Parathyroid adenoma (tissue), 2 donors: Measurements from ENCODE around the gene KDM3A.

Experiments
- H2AFZ ChIP-seq: fragments of 300-600 bp; sonication (generic); one replicate; pipeline ENCODE4 v1.7.0; 2017; ENCODE audit warnings: antibody characterized with exemption, mild to moderate bottlenecking
- H3K27ac ChIP-seq: fragments of 300-600 bp; sonication (generic); one replicate; pipeline ENCODE4 v1.7.0; 2017
- H3K27me3 ChIP-seq: fragments of 300-600 bp; sonication (generic); one replicate; pipeline ENCODE4 v1.7.0; 2017; ENCODE audit warnings: low read length; ENCODE audit not compliant: control insufficient read depth, insufficient read depth
- H3K36me3 ChIP-seq: fragments of 300-600 bp; sonication (generic); one replicate; pipeline ENCODE4 v1.7.0; 2017; ENCODE audit warnings: low read length; ENCODE audit not compliant: control insufficient read depth, insufficient read depth
- H3K4me1 ChIP-seq: fragments of 300-600 bp; sonication (generic); one replicate; pipeline ENCODE4 v1.7.0; 2017; ENCODE audit warnings: control low read depth
- H3K4me2 ChIP-seq: fragments of 300-600 bp; sonication (generic); one replicate; pipeline ENCODE4 v1.7.0; 2017; ENCODE audit warnings: low read length
- H3K4me3 ChIP-seq: fragments of 300-600 bp; sonication (generic); one replicate; pipeline ENCODE4 v1.7.0; 2017; ENCODE audit warnings: low read depth, low read length
- H3K79me2 ChIP-seq: fragments of 300-600 bp; sonication (generic); one replicate; pipeline ENCODE4 v1.7.0; 2017; ENCODE audit warnings: control low read depth
- H3K9ac ChIP-seq: fragments of 300-600 bp; sonication (generic); one replicate; pipeline ENCODE4 v1.7.0; 2017; ENCODE audit warnings: mild to moderate bottlenecking
- H3K9me3 ChIP-seq: fragments of 300-600 bp; sonication (generic); one replicate; pipeline ENCODE4 v1.7.0; 2017; ENCODE audit warnings: low read length; ENCODE audit not compliant: control insufficient read depth
- CTCF ChIP-seq: fragments of 300-600 bp; sonication (generic); IDR thresholded peaks from one replicate; pipeline ENCODE4 v1.7.0; 2017; ENCODE audit warnings: antibody characterized with exemption, mild to moderate bottlenecking
- donor health status: primary hyperparathyroidism.

The KDM3A gene

DNA sequence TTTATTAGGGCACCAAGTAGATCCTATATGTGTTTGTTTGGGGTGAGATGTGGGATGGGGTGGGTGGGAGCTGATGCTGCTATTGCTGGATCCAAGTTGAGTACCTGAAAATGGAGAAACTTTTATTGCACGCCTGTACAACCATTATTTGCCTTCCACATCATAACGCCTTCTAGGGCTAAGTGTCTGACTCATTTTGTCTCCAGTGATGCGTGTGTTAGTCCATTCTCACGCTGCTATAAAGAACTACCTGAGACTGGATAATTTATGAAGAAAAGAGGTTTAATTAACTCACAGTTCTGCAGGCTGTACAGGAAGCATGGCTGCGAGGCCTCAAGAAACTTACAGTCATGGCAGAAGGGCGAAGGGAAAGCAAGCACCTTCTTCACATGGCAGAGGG, 58.2 kb downstream of the KDM3A start:
- Histone ChIP-seq H3K4me3 (no peak overlapping the region), H3K4me2 (no peak overlapping the region), H2AFZ (no peak overlapping the region), H3K36me3 (no peaks in the 10 kb centered on the region), H3K4me1 (no peaks in the 10 kb centered on the region), H3K9ac (no peak overlapping the region), H3K79me2 (no peaks in the 10 kb centered on the region), H3K27me3 (no peaks in the 10 kb centered on the region), H3K27ac (no peak overlapping the region), H3K9me3 (no peaks in the 10 kb centered on the region)
- no peak for TF ChIP-seq CTCF

DNA sequence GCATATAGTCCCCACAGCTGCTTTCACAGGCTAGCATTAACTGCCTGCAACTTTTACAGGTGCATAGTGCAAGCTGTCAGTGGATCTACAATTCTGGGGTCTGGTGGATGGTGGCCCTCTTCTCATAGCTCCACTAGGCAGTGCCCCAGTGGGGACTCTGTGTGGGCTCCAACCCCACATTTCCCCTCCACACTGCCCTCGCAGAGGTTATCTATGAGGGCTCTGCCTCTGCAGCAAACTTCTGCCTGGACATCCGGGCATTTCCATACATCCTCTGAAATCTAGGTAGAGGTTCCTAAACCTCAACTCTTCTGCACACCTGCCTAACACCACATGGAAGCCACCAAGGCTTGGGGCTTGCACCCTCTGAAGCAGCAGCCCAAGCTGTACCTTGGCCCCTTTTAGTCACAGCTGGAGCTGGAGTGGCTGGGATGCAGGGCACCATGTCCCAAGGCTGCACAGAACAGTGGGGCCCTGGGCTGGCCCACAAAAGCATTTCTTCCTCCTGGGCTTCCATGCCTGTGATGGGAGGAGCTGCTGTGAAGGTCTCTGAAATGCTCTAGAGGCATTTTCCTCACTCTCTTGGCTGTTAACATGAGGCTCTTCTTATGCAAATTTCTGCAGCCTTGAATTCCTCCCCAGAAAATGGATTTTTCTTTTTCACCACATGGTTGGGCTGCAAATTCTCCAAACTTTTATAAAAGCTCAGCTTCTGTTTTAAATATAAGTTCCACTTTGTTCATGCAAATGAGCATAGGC, 59.3 kb downstream of the KDM3A start:
- Histone ChIP-seq H2AFZ (no peak overlapping the region), H3K9ac (no peak overlapping the region), H3K36me3 (no peaks in the 10 kb centered on the region), H3K9me3 (no peaks in the 10 kb centered on the region), H3K27ac (no peak overlapping the region), H3K4me2 (no peak overlapping the region), H3K4me3 (no peak overlapping the region), H3K27me3 (no peaks in the 10 kb centered on the region), H3K4me1 (no peaks in the 10 kb centered on the region), H3K79me2 (no peaks in the 10 kb centered on the region)
- no peak for TF ChIP-seq CTCF

DNA sequence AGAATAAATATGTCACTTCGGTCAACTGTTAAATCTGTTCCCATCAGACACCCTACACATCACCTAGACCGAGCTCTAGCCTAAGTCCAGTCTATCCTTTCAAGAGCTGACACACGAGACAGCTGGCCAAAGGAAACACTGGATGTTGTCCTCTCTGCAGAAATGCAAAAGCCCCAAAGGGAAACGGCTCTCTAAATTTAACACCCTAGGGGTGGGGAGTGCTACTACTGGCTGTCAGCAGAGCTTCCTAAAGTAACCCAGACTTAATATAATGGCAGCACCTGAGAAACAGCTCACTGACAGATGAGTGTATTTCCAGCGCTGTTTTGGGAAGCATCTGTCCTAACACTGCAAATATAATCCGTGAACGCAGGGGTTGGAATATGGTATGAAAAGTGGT, 66.4 kb downstream of the KDM3A start:
- Histone ChIP-seq H3K9ac (no peak overlapping the region), H3K9me3 (no peaks in the 10 kb centered on the region), H3K4me3 (no peak overlapping the region), H2AFZ (no peak overlapping the region), H3K27ac (no peak overlapping the region), H3K79me2 (peaks cover 7% of the 10 kb centered on the region), H3K27me3 (no peaks in the 10 kb centered on the region), H3K36me3 (no peaks in the 10 kb centered on the region), H3K4me2 (no peak overlapping the region), H3K4me1 (no peaks in the 10 kb centered on the region)
- no peak for TF ChIP-seq CTCF

DNA sequence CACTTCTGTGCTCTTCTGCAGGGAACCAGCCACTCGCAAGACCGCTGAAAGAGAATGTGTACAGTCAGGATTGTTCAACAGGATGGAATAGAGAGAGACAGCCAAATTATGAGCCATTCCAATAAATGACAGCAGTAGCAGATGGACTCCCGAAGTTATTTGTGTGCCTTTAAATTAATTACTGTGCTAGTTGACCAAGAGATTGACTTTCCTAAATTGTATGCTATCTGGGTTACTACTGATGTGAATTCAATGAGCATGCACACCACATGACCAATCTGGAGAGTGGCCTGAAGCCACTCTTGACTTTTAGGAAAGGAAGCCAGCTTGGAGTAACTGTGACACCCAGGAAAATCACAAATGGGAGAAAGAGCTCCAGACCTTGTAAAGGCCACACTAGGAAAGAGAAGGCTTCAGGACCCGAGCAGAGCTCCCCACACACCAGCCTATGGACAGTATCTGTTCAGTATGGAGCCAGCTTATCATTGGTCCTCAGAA, 69.3 kb downstream of the KDM3A start:
- H3K9ac ChIP-seq: no peak overlapping the region
- no peak overlapping the region for H2AFZ ChIP-seq
- H3K79me2 ChIP-seq: peaks cover 11% of the 10 kb centered on the region
- no peak overlapping the region for H3K27ac ChIP-seq
- no peaks in the 10 kb centered on the region for H3K4me1 ChIP-seq
- no peak for TF ChIP-seq CTCF
- no peaks in the 10 kb centered on the region for H3K9me3 ChIP-seq
- no peak overlapping the region for H3K4me3 ChIP-seq
- H3K4me2 ChIP-seq: no peak overlapping the region
- H3K27me3 ChIP-seq: no peaks in the 10 kb centered on the region
- no peaks in the 10 kb centered on the region for H3K36me3 ChIP-seq

DNA sequence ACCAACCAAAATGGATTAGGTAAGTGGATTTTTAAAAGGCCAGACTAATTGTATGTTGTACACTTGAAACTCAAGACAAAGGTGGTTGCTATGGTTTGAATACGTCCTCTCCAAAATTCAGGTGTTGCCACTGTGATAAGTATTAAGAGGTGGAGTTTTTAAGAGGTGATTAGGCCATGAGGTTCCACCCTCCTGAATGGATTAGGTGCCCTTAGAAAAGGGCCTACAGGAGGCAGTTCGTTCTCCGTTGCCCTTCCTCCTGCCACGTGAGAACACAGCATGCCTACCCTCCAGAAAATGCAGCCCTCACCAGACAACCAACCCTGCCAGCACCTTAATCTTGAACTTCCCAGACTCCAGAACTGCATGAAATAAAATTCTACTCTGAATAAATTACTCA, 70.9 kb downstream of the KDM3A start:
- no peaks in the 10 kb centered on the region for H3K36me3 ChIP-seq
- no peak overlapping the region for H2AFZ ChIP-seq
- H3K9ac ChIP-seq: no peak overlapping the region
- H3K9me3 ChIP-seq: no peaks in the 10 kb centered on the region
- no peak overlapping the region for H3K27ac ChIP-seq
- no peak overlapping the region for H3K4me3 ChIP-seq
- H3K79me2 ChIP-seq: peaks cover 14% of the 10 kb centered on the region
- H3K4me2 ChIP-seq: no peak overlapping the region
- H3K4me1 ChIP-seq: no peaks in the 10 kb centered on the region
- H3K27me3 ChIP-seq: no peaks in the 10 kb centered on the region
- TF ChIP-seq CTCF: no peak
